ENCODE results near the gene MAML3.

The MAML3 gene

DNA sequence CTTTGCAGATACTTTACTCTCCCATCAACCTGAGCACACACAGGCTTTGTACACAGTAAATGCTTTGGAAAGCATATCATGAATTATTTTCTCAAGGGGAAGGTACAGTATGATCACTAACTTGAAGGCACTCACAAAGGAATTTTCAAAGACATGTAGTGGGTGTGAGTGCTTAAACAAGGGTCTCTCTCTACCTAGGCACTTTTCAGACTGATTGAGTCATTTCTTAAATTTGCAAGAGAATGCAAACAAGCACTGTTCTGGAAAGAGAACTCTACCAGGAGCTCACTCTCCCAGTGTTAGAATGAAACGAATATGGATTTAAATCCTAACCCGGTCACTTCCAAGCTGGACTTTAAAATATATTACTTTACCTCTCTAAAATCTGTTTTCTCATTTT, 85.7 kb downstream of the MAML3 start:
- DNase-seq = no peak

- no peak for DNase-seq
Observed at GRCh38 chr4:140066031-140066930, 87.7 kb downstream of the MAML3 start.

GRCh38 chr4:140065393-140065792, 88.6 kb downstream of the MAML3 start:
- DNase-seq = no peak

GRCh38 chr4:140061659-140062289, 92.2 kb downstream of the MAML3 start:
- DNase-seq = no peak

DNA sequence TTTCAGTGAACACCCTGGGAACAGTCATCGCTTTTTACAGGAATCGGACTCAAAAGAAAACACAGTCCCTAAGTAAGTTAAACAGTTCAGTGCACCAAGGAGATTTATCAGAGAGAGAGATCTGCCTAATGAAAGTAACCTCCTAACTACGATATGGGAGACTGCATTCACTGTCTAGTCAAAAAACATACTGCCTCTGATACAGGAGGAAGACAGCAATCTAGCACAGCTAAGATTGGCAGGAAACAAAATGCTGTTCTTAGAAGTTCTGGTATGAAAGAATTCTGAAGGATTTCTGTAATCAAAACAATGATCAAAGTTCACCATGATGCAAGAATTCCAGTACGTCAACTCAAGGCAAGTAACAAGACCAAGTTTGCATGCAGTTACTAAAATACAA, 92.8 kb downstream of the MAML3 start:
- DNase-seq = no peak

- DNase-seq = no peak
Observed at GRCh38 chr4:140059159-140059558, 94.8 kb downstream of the MAML3 start.

- DNase-seq = no peak
Observed at GRCh38 chr4:140057701-140058100, 96.3 kb downstream of the MAML3 start.

DNA sequence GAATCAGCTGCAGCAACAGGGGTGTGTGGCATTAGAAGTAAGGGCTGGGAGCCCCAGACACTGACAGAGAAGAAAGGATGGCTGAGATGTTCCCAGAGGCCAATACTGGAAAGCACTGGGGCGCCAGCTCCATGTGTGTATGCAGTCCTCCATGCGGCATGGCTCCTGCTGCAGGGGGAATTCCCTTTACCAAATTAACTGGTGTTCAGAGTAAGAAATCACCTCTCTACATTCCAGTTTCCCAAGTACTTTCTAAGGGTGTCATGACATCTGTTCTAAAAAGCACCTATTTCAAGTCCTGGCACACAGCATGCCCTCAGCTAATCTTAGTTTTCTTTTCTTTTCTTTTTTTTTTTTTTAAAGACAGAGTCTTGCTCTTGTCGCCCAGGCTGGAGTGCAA, 98.0 kb downstream of the MAML3 start:
- DNase-seq = no peak

- DNase-seq = no peak
Observed at GRCh38 chr4:140054861-140055260, 99.1 kb downstream of the MAML3 start.

- DNase-seq = no peak
Observed at GRCh38 chr4:140053185-140053584, 100.8 kb downstream of the MAML3 start.

DNA sequence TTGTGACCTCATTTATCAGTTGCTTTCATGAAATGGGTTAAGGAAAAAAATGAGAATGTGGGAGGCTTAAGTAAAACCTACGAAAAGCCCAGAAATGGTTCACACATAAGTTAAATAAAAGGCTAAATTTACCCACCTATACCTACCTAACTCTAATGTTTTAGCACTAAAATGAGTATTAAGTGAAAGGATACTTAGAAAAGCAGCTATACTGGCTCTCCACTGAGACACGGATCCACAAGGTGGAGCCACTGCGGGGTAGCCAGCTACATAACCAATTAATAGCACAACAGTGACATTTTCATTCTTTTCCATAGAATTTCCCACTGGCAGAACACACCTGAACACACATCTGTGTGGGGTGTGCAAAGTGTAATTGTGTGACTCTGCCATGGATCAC, 101.9 kb downstream of the MAML3 start:
- DNase-seq = no peak

DNA sequence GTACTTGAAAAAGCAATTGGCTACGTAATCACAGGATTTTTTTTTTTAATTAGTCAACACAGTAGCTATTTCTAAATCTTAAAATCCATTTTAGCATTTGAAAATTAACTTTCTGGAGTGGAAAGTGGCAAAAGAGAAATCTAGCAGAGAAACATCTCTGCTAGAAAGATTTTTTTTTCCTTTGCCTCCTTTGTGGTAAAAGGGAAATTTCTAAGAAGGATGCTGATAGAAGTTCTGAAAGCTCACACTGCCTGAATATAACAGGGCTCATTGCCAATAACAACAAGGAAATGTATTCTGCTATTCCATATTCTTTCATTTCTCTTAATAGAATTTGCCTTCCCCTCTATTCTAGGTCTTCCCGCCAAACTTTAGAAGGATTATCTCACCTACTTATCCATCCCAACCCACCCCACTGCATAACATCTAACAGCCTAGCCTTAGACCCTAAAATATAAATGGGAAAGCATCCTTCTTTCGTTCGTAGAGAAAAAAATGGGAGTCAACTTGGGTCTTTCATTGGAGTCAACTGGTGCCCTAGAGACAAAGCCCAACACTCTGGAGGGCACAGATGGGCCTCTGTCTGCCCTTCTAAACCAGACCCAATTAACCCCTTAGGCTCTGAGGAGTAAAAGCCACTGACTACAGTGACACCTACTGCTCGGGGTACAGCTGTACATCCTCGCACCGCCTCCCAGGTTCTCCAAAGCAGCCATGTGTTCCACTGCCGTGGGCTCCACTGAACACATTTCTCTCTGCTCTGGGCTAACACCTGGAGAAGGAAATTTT, 103.9 kb downstream of the MAML3 start:
- DNase-seq = no peak

- peak; percentile 63 for DNase-seq
Observed at GRCh38 chr4:140049024-140049848, 104.7 kb downstream of the MAML3 start.

- DNase-seq = no peak
Observed at GRCh38 chr4:140048419-140048995, 105.5 kb downstream of the MAML3 start.

DNA sequence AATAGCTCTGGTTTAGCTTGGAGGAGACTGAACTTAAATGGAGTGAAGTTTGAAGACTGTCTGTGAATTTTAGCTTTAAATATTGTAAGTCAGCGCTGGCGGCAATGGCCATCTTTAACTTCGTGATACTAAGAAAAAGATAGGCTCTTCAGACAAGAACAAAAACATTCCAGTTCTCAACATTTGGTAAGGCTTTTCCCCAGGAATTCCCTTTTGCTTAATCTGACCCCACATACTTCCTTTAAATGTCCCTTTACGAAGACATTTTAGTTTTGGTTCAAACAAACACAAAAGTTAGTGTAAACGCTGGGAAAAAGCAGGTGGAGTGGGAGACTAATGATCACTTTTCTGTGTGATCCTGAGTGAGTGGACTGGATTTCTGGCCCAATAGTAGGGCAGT, 106.2 kb downstream of the MAML3 start:
- DNase-seq = no peak

- no peak for DNase-seq
Observed at GRCh38 chr4:140047017-140047640, 106.9 kb downstream of the MAML3 start.

- DNase-seq = no peak
Observed at GRCh38 chr4:140046543-140046942, 107.4 kb downstream of the MAML3 start.

- DNase-seq = no peak
Observed at GRCh38 chr4:140046016-140046415, 108.0 kb downstream of the MAML3 start.

GRCh38 chr4:140044337-140044902, 109.6 kb downstream of the MAML3 start:
- no peak for DNase-seq

DNA sequence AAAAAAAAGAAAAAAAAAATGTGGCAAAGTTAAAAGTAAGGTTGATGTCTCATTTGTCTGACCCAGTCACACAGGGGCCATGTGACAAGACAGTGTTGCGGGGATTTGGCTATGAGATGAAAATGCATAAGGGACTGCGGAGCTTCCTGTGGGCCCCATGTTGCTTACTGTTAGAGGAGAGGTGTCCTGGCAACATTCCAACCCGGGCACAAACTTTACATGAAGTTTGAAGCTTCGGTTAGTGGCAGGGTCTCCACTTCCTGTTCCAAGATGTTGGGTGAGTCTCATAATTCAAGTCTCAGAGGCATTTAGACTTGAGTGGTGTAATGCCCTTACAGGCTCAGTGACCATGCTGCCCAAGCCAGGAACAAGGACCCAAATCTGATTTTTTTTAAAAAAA, 111.3 kb downstream of the MAML3 start:
- DNase-seq = no peak

DNA sequence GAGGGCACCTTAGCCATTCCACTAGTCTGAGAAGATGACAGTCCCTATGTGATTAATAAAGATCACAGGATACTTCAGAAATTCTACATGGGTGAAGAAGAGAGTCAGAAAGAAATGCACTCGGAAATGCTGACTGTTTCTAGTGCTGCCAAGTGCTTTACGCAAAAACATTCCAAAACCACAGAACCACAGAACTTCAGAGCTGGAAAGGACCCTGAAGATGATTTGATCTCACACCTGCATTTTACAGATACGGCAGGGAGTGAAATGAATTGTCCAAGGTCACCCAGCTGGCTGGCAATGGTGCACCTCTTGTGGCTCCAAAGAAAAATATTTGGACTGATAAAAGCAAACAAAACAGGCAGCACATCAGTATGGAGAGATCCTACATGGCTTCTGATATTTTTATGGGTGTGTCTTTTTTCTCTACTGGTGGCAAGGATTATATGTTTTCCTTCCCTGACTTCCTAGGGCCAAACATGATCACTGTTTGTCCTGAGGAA, 115.9 kb downstream of the MAML3 start:
- DNase-seq = no peak

All from right forelimb (tissue), 1 donor.